Prostate gland (tissue), 2 donors: Measurements from ENCODE around the gene ZNF488. TPM values are rescaled to one million over a fixed set of nuclear protein-coding genes. Genes with fewer than 3 reads are reported as not detected.

ENCODE experiments used
- DNase-seq: peaks from one replicate; pipeline ENCODE4 v3.0.0-alpha.2; 2019; ENCODE audit warnings: low spot score
- H3K27ac ChIP-seq, 2 donors: fragments of 200-600 bp; sonication (generic); 2 replicates each; pipeline ENCODE4 v1.5.1; 2017 to 2019
- H3K27me3 ChIP-seq: fragments of 200-600 bp; sonication (generic); replicated peaks from 2 replicates; pipeline ENCODE4 v1.5.1; 2019; ENCODE audit not compliant: insufficient read depth
- H3K36me3 ChIP-seq, 2 donors: fragments of 200-600 bp; sonication (generic); 1 replicate in 1 of 2; 2 replicates in 1 of 2; pipeline versions ENCODE4 v1.5.1 to v1.8.1; 2017 to 2019
- H3K4me1 ChIP-seq: fragments of 200-600 bp; sonication (generic); replicated peaks from 2 replicates; pipeline ENCODE4 v1.5.1; 2019
- H3K4me3 ChIP-seq, 2 donors: fragments of 200-600 bp; sonication (generic); 2 replicates each; pipeline ENCODE4 v1.5.1; 2017 to 2019
- H3K9me3 ChIP-seq: fragments of 200-600 bp; sonication (generic); 2 replicates; pipeline ENCODE4 v1.5.1; 2017
- CTCF ChIP-seq, 4 experiments: fragments of 200-600 bp in 2 of 4; fragments of 450-650 bp in 2 of 4; sonication (generic) in 2 of 4; IDR thresholded peaks; 1 replicate in 3 of 4; 2 replicates in 1 of 4; pipeline ENCODE4 v1.5.1; 2016 to 2019; ENCODE audit warnings: antibody characterized with exemption in 4 of 4, mild to moderate bottlenecking in 2 of 4, moderate library complexity in 2 of 4
- POLR2A ChIP-seq: fragments of 450-650 bp; IDR thresholded peaks from one replicate; pipeline ENCODE4 v1.6.1; 2016; ENCODE audit warnings: antibody characterized with exemption, mild to moderate bottlenecking
- POLR2AphosphoS5 ChIP-seq: sonication (generic); formaldehyde crosslinking; IDR thresholded peaks from one replicate; pipeline ENCODE4 v1.6.1; 2017; ENCODE audit warnings: antibody characterized with exemption
- WGBS: methylation state at CpG from one replicate; pipeline ENCODE4 v1.1.5; 2018; 5-methylcytosine and 5-hydroxymethylcytosine counted together
- intact Hi-C: fragments of 100-400 bp; cut with DNase I; formaldehyde crosslinking; loops from one replicate; pipeline ENCODE4 v1.14.2; 2022
- total RNA-seq, 2 donors: library from RNA; depleted of rRNA; stranded (reverse); fragments of >200 nt; gene quantifications; one replicate each; pipeline ENCODE4 v1.1.0, GENCODE V29; 2016

Gene ZNF488
- total RNA-seq, 2 donors from 2014 or later, result 1.5 to 1.9 TPM

DNA sequence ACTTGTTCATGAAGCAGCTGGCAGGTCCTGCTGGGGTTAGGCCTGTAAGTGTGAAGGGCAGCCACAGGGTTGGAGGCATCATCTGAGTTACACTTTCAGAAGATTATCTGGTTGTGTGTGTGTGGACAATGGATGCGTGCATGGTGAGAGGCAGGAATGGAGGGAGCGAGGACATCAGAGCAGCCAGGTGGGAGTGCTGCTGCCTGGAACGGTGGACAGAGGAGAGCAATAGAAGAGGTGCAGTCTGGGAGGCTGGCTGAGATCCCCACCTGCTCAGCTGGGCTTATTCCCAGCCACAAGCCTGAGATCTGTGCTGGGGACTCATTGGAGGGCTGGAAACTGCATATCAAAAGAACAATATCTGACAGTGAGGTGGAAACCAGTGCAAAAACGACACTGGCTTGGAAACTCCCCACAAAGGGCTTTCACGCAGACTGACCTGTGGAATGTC is 17.9 kb downstream of the ZNF488 start:
- Histone ChIP-seq H3K4me1 (no peaks in the 10 kb centered on the region), H3K9me3 (no peaks in the 10 kb centered on the region), H3K27ac (no peak overlapping the region), H3K4me3 (no peak overlapping the region), H3K27me3 (no peaks in the 10 kb centered on the region), H3K36me3 (no peaks in the 10 kb centered on the region)
- no peak for DNase-seq
- no peak for TF ChIP-seq POLR2A
- no peak for TF ChIP-seq POLR2AphosphoS5
- TF ChIP-seq CTCF (IDR thresholded peaks at IDR 0.05), result no peak
- intact Hi-C loops, result no loop called here
- 70% methylated on average over 5 of the region's 5 CpGs for WGBS

- no peaks in the 10 kb centered on the region for H3K36me3 ChIP-seq
- no peaks in the 10 kb centered on the region for H3K27me3 ChIP-seq
- WGBS, result 95% methylated on average over 9 of the region's 9 CpGs
- no peaks in the 10 kb centered on the region for H3K4me1 ChIP-seq
- no peak overlapping the region for H3K27ac ChIP-seq
- intact Hi-C loops, result no loop called here
- TF ChIP-seq CTCF (IDR thresholded peaks at IDR 0.05) (no peak), POLR2A (no peak), POLR2AphosphoS5 (no peak)
- H3K9me3 ChIP-seq, result no peaks in the 10 kb centered on the region
- no peak for DNase-seq
- H3K4me3 ChIP-seq, result no peak overlapping the region
These were observed 18.5 kb downstream of the ZNF488 start for GRCh38 chr10:47365431-47366180.

GRCh38 chr10:47364911-47365310 is 19.2 kb downstream of the ZNF488 start:
- no peak overlapping the region for H3K4me3 ChIP-seq
- H3K27ac ChIP-seq, result no peak overlapping the region
- 89% methylated on average over 6 of the region's 6 CpGs for WGBS
- H3K36me3 ChIP-seq, result no peaks in the 10 kb centered on the region
- H3K27me3 ChIP-seq, result no peaks in the 10 kb centered on the region
- no peaks in the 10 kb centered on the region for H3K4me1 ChIP-seq
- no peak for TF ChIP-seq CTCF (IDR thresholded peaks at IDR 0.05)
- no peak for TF ChIP-seq POLR2A
- TF ChIP-seq POLR2AphosphoS5, result no peak
- H3K9me3 ChIP-seq, result no peaks in the 10 kb centered on the region
- no peak for DNase-seq
- intact Hi-C loops, result no loop called here

- H3K9me3 ChIP-seq, result no peaks in the 10 kb centered on the region
- H3K27ac ChIP-seq, result no peak overlapping the region
- H3K36me3 ChIP-seq, result no peaks in the 10 kb centered on the region
- 59% methylated on average over 4 of the region's 4 CpGs for WGBS
- no peak for TF ChIP-seq POLR2AphosphoS5
- intact Hi-C loops, result no loop called here
- no peak for DNase-seq
- no peaks in the 10 kb centered on the region for H3K4me1 ChIP-seq
- no peak overlapping the region for H3K4me3 ChIP-seq
- H3K27me3 ChIP-seq, result no peaks in the 10 kb centered on the region
These were observed 19.7 kb downstream of the ZNF488 start for GRCh38 chr10:47364366-47364765.

DNA sequence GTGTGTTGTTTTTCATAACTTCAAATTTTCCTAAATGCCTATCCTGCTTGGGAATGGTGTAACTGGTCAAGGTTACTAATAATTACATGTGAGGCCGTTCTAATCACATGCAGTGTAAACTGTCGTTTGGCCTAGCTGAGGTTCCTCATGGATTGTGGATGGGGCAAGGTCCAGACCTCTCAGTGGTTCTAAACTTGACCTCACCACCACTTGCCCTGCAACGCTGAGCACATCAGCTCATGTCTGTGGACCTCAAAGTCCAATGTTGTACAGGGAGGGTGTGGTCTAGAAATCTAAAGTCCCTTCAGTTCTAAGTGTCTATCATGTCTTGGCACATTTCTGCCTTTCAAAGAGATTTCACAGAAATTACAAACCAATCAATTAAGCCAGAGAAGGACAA is 20.3 kb downstream of the ZNF488 start:
- Histone ChIP-seq H3K4me1 (no peaks in the 10 kb centered on the region), H3K27me3 (no peaks in the 10 kb centered on the region), H3K4me3 (no peak overlapping the region), H3K9me3 (no peaks in the 10 kb centered on the region), H3K36me3 (no peaks in the 10 kb centered on the region), H3K27ac (no peak overlapping the region)
- no peak for DNase-seq
- TF ChIP-seq POLR2A, result no peak
- TF ChIP-seq POLR2AphosphoS5, result no peak
- TF ChIP-seq CTCF (IDR thresholded peaks at IDR 0.05), result no peak
- WGBS, result 90% methylated on average over 3 of the region's 3 CpGs
- intact Hi-C loops, result no loop called here
